Measurements from ENCODE around the gene LSAMP. TPM values are rescaled to one million over a fixed set of nuclear protein-coding genes. Genes with fewer than 3 reads are reported as not detected.
"Not testable (repeated sequence)": the region's sequence is repeated elsewhere in the genome, so short reads cannot be mapped to it uniquely, and the experiment has no call there.

The LSAMP gene
- total RNA-seq, 6 donors from 2014 or later = 7.1 to 28.1 (median 13.4) TPM

DNA sequence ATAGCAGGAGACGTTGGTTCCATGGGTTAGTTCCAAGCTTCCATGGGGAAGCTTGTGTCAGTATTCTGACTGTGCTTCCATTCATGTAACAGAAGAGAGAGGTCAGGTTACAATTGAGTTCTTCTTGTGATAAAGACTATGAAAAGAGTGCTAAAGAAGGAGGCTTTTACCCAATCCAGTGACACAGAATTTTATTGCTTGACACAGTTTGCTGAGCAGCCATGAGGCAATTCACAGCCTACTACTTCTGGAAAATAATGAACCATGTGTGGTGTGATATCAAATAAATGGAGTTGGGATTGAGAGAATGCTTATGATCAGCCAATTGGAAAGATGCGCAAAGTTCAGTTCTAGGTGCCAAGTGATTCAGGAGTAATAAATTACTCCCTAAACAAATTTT is 233.4 kb downstream of the LSAMP start:
- DNase-seq (no peak), ATAC-seq (ENCODE audit: low FRiP score in 2 of 2) (no peak)
- Histone ChIP-seq H3K9me3 (no peaks in the 10 kb centered on the region), H3K27ac (no peak overlapping the region), H3K36me3 (no peaks in the 10 kb centered on the region), H3K27me3 (no peaks in the 10 kb centered on the region), H3K4me1 (no peaks in the 10 kb centered on the region), H3K4me3 (no peak overlapping the region)
- WGBS, 2 donors = 80 to 92% methylated on average over 2 of the region's 2 CpGs
- no peak for TF ChIP-seq POLR2A (IDR thresholded peaks at IDR 0.05)
- TF ChIP-seq POLR2AphosphoS5 (IDR thresholded peaks at IDR 0.05) = no peak
- no peak for TF ChIP-seq EP300 (IDR thresholded peaks at IDR 0.05)
- TF ChIP-seq, protein P1, sequence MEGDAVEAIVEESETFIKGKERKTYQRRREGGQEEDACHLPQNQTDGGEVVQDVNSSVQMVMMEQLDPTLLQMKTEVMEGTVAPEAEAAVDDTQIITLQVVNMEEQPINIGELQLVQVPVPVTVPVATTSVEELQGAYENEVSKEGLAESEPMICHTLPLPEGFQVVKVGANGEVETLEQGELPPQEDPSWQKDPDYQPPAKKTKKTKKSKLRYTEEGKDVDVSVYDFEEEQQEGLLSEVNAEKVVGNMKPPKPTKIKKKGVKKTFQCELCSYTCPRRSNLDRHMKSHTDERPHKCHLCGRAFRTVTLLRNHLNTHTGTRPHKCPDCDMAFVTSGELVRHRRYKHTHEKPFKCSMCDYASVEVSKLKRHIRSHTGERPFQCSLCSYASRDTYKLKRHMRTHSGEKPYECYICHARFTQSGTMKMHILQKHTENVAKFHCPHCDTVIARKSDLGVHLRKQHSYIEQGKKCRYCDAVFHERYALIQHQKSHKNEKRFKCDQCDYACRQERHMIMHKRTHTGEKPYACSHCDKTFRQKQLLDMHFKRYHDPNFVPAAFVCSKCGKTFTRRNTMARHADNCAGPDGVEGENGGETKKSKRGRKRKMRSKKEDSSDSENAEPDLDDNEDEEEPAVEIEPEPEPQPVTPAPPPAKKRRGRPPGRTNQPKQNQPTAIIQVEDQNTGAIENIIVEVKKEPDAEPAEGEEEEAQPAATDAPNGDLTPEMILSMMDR (IDR thresholded peaks at IDR 0.05) = no peak

DNA sequence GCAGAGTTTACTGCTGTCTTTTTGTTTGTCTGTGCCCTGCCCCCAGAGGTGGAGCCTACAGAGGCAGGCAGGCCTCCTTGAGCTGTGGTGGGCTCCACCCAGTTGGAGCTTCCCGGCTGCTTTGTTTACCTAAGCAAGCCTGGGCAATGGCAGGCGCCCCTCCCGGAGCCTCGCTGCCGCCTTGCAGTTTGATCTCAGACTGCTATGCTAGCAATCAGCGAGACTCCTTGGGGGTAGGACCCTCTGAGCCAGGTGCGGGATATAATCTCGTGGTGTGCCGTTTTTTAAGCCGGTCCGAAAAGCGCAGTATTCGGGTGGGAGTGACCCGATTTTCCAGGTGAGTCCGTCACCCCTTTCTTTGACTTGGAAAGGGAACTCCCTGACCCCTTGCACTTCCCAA is 236.5 kb downstream of the LSAMP start:
- not testable (repeated sequence) for H3K9me3 ChIP-seq; H3K36me3 ChIP-seq; H3K4me1 ChIP-seq; ATAC-seq (ENCODE audit: low FRiP score in 2 of 2); H3K27ac ChIP-seq; H3K4me3 ChIP-seq; H3K27me3 ChIP-seq
- 87 to 88% methylated on average over 11 to 15 of the region's 15 CpGs for WGBS, 2 donors
- peak in 1 of 2 donors; percentile 63 for DNase-seq

DNA sequence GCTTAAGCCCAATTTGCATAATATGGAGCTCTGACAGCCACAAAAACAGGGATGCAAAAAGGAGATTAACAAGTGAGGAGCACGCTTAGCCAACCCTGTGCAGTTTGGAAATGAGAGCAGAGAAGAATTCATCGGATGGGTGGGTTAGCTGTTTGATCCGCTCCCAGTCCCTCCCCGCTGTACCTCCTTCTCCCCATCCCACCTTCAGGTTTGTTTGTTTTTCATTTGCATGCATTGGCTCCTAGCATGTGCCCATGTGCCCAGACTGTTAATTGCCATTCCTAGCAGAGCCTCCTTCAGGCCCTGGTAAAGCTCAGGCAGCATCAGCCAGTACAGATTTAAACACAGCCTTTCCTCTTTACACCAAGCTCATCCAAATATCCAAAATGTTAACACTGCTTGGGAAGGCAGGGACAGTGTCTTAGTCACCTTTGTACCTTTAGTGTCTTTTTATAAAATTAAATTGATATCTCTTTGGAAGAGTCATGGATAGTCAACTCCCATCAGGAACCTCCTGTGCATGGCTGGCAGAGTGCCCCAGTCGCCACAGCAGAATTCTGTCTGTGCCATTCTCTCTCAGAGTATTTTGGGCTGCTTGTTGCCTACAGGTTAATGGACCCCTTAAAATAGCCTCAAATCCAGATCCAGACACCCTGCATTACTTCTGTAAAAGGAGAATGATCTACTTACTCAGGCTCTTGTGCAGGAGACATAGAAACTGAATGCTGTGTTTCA is 244.2 kb downstream of the LSAMP start:
- Histone ChIP-seq H3K36me3 (no peaks in the 10 kb centered on the region), H3K27me3 (no peaks in the 10 kb centered on the region), H3K9me3 (no peaks in the 10 kb centered on the region), H3K4me1 (no peaks in the 10 kb centered on the region), H3K4me3 (no peak overlapping the region), H3K27ac (no peak overlapping the region)
- DNase-seq (no peak), ATAC-seq (ENCODE audit: low FRiP score in 2 of 2) (no peak)
- WGBS, 2 donors = 72 to 81% methylated on average over 5 of the region's 5 CpGs
- no peak for TF ChIP-seq POLR2AphosphoS5 (IDR thresholded peaks at IDR 0.05)
- TF ChIP-seq EP300 (IDR thresholded peaks at IDR 0.05) = no peak
- no peak for TF ChIP-seq POLR2A (IDR thresholded peaks at IDR 0.05)
- TF ChIP-seq, protein P1 (IDR thresholded peaks at IDR 0.05) = no peak

DNA sequence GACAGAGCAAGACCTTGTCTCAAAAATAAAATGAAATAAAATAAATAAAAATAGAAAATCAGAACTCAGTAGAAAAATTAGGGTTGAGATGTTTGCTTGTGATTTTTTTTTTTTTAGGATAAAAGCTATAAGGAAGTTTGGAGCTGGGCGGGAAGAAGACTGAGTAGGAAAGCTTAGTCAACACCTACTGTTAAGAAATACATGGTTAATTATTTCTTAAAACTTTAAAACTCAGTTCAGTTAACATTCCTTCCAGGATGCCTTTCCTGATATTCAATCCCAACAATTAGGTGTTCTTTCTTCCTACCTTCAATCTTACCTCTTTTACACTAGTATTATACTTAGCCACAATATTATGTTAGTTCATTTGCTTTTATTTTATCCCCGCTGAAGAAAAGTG is 246.2 kb downstream of the LSAMP start:
- 76% methylated on average over 2 of the region's 2 CpGs for WGBS, 2 donors
- no peaks in the 10 kb centered on the region for H3K27me3 ChIP-seq
- DNase-seq = no peak
- TF ChIP-seq, protein P1 (IDR thresholded peaks at IDR 0.05) = no peak
- TF ChIP-seq POLR2A (IDR thresholded peaks at IDR 0.05) (no peak), EP300 (IDR thresholded peaks at IDR 0.05) (no peak)
- no peaks in the 10 kb centered on the region for H3K4me1 ChIP-seq
- no peaks in the 10 kb centered on the region for H3K36me3 ChIP-seq
- H3K9me3 ChIP-seq = no peaks in the 10 kb centered on the region
- ATAC-seq (ENCODE audit: low FRiP score in 2 of 2) = no peak
- H3K4me3 ChIP-seq = no peak overlapping the region
- H3K27ac ChIP-seq = no peak overlapping the region

DNA sequence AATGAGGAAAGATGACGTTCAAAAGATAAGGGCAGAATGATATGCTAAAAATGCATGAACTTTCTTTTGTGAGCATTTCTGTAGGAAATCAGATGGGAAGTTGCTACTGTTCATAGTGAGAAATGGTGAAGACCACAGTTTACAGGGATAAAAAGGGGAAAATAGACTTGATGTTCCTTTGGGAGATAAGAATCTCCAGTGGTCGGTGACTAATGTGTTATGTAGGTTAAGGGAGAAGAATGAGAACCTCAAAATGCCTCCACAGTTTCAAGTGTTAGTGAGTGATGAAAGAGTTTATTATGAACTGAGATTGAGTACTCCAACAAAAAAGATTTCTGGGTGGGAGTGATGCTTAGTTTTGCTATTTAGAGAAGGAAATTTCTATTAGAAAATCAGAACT is 247.2 kb downstream of the LSAMP start:
- Histone ChIP-seq H3K27ac (no peak overlapping the region), H3K4me1 (no peaks in the 10 kb centered on the region), H3K36me3 (no peaks in the 10 kb centered on the region), H3K27me3 (no peaks in the 10 kb centered on the region), H3K4me3 (no peak overlapping the region), H3K9me3 (no peaks in the 10 kb centered on the region)
- TF ChIP-seq, protein P1 (IDR thresholded peaks at IDR 0.05) = no peak
- TF ChIP-seq POLR2A (IDR thresholded peaks at IDR 0.05) = no peak
- TF ChIP-seq POLR2AphosphoS5 (IDR thresholded peaks at IDR 0.05) = no peak
- TF ChIP-seq EP300 (IDR thresholded peaks at IDR 0.05) = no peak
- WGBS, 2 donors = 40 to 59% methylated on average over 2 of the region's 2 CpGs
- ATAC-seq (ENCODE audit: low FRiP score in 2 of 2) = no peak
- peak in 1 of 2 donors; percentile 18 for DNase-seq
